Activated T-cell treated with anti-CD3 and anti-CD28 coated beads for 4 hours (primary cell): Measurements from ENCODE around the gene TSPYL6.
"Not testable (repeated sequence)": the region's sequence is repeated elsewhere in the genome, so short reads cannot be mapped to it uniquely, and the experiment has no call there.

ENCODE experiments used
- DNase-seq: peaks from one replicate; pipeline ENCODE4 v3.0.0-alpha.2; 2020

Gene TSPYL6

GRCh38 chr2:54256091-54256694 is at the start of gene TSPYL6:
Gene TSPYL6 (minus strand): TSS chr2:54256229. CDS start chr2:54256151, 78 bp downstream.
- no peak for DNase-seq

- no peak for DNase-seq
Observed at GRCh38 chr2:54303631-54304030, 47.6 kb upstream of the TSPYL6 start.

- no peak for DNase-seq
Observed at GRCh38 chr2:54298514-54298913, 42.5 kb upstream of the TSPYL6 start.

GRCh38 chr2:54295911-54296310 is 39.9 kb upstream of the TSPYL6 start:
- DNase-seq, result no peak

- DNase-seq, result not testable (repeated sequence)
Observed at GRCh38 chr2:54294665-54295064, 38.6 kb upstream of the TSPYL6 start.

- no peak for DNase-seq
Observed at GRCh38 chr2:54290356-54291025, 34.5 kb upstream of the TSPYL6 start.

- DNase-seq, result no peak
Observed at GRCh38 chr2:54289917-54290316, 33.9 kb upstream of the TSPYL6 start.

- no peak for DNase-seq
Observed at GRCh38 chr2:54287532-54287931, 31.5 kb upstream of the TSPYL6 start.

GRCh38 chr2:54285451-54285850 is 29.4 kb upstream of the TSPYL6 start:
- DNase-seq, result no peak

GRCh38 chr2:54284826-54285225 is 28.8 kb upstream of the TSPYL6 start:
- no peak for DNase-seq

GRCh38 chr2:54279385-54279784 is 23.4 kb upstream of the TSPYL6 start:
- DNase-seq, result no peak

GRCh38 chr2:54275541-54275940 is 19.5 kb upstream of the TSPYL6 start:
- DNase-seq, result no peak

- DNase-seq, result no peak
Observed at GRCh38 chr2:54274781-54275242, 18.8 kb upstream of the TSPYL6 start.

- DNase-seq, result no peak
Observed at GRCh38 chr2:54271843-54272627, 16.0 kb upstream of the TSPYL6 start.

- no peak for DNase-seq
Observed at GRCh38 chr2:54271189-54271588, 15.2 kb upstream of the TSPYL6 start.

GRCh38 chr2:54267577-54267976 is 11.5 kb upstream of the TSPYL6 start:
- DNase-seq, result no peak

- not testable (repeated sequence) for DNase-seq
Observed at GRCh38 chr2:54265081-54265480, 9.1 kb upstream of the TSPYL6 start.

GRCh38 chr2:54262015-54262765 is 6.2 kb upstream of the TSPYL6 start:
- no peak for DNase-seq

GRCh38 chr2:54261537-54261936 is 5.5 kb upstream of the TSPYL6 start:
- no peak for DNase-seq

GRCh38 chr2:54260241-54260595 is 4.2 kb upstream of the TSPYL6 start:
- DNase-seq, result no peak

GRCh38 chr2:54259413-54260240 is 3.6 kb upstream of the TSPYL6 start:
- DNase-seq, result no peak

GRCh38 chr2:54258166-54258565 is 2.1 kb upstream of the TSPYL6 start:
- DNase-seq, result no peak
